Measurements from ENCODE around the gene SLC35G2. TPM values are rescaled to one million over a fixed set of nuclear protein-coding genes. Genes with fewer than 3 reads are reported as not detected.
A peak's percentile ranks its signal among the peaks of the same experiment; 100 is the strongest.

SLC35G2 gene
- total RNA-seq, 2 donors from 2014 or later: 0.74 to 1.2 TPM

DNA sequence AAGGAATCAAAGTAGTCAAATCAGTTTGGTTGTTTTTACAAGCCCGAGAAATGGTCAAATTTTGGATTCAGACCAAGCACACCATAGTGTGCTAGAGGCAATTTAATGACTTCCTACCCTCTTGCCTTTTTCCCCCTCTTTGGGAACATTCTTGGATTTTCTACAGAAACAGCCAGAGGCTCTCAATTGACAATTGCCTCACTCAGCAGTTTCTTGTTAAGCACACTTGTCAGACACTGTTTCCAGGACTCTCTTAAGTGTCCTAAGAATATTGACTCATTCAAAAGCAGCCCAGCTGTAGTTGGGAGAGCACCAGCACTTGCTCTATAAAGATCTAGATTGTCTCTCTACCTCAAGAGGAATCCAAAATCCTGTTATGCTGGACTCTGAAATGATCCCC is 1.5 kb upstream of the SLC35G2 start:
- DNase-seq: no peak
- no peak overlapping the region for H3K4me3 ChIP-seq
- no peak overlapping the region for H3K27ac ChIP-seq

DNA sequence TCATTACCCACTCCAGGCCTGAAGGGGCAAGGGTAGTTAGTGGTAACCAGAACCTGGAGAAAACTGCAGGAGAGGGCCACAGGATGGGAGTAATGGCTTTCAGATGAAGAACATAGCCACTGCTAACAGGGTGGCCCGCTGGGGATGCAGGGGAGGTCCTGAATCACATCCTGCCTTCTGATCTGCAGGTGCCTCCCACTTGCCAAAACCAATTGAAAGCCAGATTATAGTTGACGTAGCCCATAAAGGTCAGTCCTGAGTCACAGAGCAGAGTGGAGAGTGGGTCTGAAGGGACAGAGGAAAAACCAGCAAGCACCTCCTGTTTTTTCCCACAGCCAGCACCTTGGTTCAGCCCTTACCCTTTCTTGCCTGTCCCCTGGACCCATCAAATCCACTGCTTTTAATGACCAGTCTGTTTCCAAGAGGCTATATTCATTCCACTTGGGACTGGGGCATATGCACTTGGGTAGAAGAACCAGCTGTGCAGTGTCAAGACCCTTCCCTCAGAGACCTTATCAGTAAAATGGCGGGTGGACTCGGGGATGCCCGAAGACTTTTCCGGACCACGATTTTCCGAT is 646 bp upstream of the SLC35G2 start:
- peaks cover 21% of the 10 kb centered on the region for H3K27me3 ChIP-seq
- no peak overlapping the region for H3K27ac ChIP-seq
- no peaks in the 10 kb centered on the region for H3K4me1 ChIP-seq
- TF ChIP-seq, protein P1, sequence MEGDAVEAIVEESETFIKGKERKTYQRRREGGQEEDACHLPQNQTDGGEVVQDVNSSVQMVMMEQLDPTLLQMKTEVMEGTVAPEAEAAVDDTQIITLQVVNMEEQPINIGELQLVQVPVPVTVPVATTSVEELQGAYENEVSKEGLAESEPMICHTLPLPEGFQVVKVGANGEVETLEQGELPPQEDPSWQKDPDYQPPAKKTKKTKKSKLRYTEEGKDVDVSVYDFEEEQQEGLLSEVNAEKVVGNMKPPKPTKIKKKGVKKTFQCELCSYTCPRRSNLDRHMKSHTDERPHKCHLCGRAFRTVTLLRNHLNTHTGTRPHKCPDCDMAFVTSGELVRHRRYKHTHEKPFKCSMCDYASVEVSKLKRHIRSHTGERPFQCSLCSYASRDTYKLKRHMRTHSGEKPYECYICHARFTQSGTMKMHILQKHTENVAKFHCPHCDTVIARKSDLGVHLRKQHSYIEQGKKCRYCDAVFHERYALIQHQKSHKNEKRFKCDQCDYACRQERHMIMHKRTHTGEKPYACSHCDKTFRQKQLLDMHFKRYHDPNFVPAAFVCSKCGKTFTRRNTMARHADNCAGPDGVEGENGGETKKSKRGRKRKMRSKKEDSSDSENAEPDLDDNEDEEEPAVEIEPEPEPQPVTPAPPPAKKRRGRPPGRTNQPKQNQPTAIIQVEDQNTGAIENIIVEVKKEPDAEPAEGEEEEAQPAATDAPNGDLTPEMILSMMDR (IDR thresholded peaks at IDR 0.05): no peak
- no peaks in the 10 kb centered on the region for H3K9me3 ChIP-seq
- intact Hi-C loops (cut with DNase I): no loop called here
- no peaks in the 10 kb centered on the region for H3K36me3 ChIP-seq
- H3K4me3 ChIP-seq: peak overlapping the region; percentile 48
- no peak for DNase-seq
- peak overlapping the region; percentile 31 to 36 for H3K9ac ChIP-seq (ENCODE audit: low read depth in 2 of 2, low read length in 2 of 2)

More for the DNA sequence above, 1.5 kb upstream of the SLC35G2 start:
- no peaks in the 10 kb centered on the region for H3K9me3 ChIP-seq
- TF ChIP-seq, protein P1 (IDR thresholded peaks at IDR 0.05): no peak
- intact Hi-C loops (cut with DNase I): no loop called here
- no peaks in the 10 kb centered on the region for H3K36me3 ChIP-seq
- peaks cover 21% of the 10 kb centered on the region for H3K27me3 ChIP-seq
- H3K4me1 ChIP-seq: no peaks in the 10 kb centered on the region
- H3K9ac ChIP-seq (ENCODE audit: low read depth in 2 of 2, low read length in 2 of 2): no peak overlapping the region

DNA sequence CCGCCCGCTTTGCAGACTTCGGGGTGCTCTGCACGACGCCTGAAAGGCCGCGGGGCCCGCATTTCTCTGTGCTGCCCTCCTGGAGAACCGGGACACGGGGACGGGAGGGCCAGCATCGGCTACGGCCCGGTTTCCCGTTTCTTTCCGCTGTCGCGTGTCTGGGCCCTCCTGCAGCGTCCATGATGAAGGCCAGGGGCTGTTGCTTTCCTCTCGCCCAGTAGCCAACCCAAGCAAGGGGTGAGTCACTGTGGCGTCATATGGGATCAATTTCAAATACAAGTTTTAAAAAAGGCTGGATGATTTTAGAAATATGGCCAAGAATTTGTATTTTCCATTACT is 435 bp downstream of the SLC35G2 start:
- TF ChIP-seq, protein P1 (IDR thresholded peaks at IDR 0.05): no peak
- Histone ChIP-seq H3K36me3 (no peaks in the 10 kb centered on the region), H3K4me1 (no peaks in the 10 kb centered on the region), H3K9ac (ENCODE audit: low read depth in 2 of 2, low read length in 2 of 2) (peak overlapping the region; percentile 36 to 40), H3K4me3 (peak overlapping the region; percentile 48), H3K27me3 (peaks cover 21% of the 10 kb centered on the region), H3K9me3 (no peaks in the 10 kb centered on the region), H3K27ac (no peak overlapping the region)
- intact Hi-C loops (cut with DNase I): no loop called here
- peak; percentile 20 for DNase-seq

DNA sequence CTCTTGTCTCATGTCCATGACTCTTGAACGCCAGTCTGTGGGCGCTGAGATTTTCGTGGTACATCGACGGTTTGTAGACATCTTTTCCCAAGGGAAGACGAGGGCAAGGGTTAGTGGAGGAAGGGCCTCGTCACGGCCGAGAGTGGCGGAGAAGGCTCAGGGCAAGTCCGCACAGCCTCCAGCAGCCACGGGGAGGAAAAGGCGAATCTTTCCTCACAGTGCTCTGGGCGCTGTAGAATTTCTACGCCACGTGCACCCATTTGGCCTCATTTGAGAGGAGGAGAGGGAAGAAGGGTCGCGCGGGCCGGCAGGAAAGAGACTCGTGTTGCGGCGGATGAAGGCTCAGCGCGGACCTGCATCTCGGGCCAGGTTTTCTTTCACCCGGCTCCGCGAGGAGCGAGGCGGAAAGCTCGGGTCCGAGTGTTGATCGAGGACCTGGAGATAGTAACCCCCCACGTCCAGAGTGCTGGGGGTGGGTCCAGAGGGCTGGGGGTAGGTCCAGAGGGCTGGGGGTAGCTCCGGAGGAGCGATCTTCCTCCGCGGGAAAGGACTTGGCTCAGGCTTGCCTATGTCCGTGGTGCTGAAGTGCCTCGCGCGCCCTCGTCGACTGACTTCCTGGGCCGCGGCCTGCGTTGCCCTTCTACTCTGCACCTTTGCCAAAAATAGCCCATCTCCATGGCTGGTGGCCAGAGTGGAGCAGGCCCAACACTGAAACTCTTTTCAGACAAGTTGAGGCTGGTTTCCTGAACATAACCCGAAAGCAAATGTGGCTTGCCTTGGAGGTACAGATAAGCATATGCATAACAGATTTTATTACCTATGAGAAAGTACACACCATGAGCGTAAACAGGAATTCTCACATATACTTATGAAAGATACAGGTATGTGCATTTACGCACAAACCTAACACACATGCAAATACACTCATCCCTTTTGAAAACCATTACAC is 1.1 kb downstream of the SLC35G2 start:
- peak overlapping the region; percentile 48 for H3K4me3 ChIP-seq
- peak; percentile 36 for DNase-seq
- H3K9ac ChIP-seq (ENCODE audit: low read depth in 2 of 2, low read length in 2 of 2): peak overlapping the region; percentile 39 to 40
- TF ChIP-seq, protein P1 (IDR thresholded peaks at IDR 0.05): no peak
- peaks cover 21% of the 10 kb centered on the region for H3K27me3 ChIP-seq
- no peaks in the 10 kb centered on the region for H3K4me1 ChIP-seq
- no peaks in the 10 kb centered on the region for H3K9me3 ChIP-seq
- intact Hi-C loops (cut with DNase I): no loop called here
- no peaks in the 10 kb centered on the region for H3K36me3 ChIP-seq
- no peak overlapping the region for H3K27ac ChIP-seq

DNA sequence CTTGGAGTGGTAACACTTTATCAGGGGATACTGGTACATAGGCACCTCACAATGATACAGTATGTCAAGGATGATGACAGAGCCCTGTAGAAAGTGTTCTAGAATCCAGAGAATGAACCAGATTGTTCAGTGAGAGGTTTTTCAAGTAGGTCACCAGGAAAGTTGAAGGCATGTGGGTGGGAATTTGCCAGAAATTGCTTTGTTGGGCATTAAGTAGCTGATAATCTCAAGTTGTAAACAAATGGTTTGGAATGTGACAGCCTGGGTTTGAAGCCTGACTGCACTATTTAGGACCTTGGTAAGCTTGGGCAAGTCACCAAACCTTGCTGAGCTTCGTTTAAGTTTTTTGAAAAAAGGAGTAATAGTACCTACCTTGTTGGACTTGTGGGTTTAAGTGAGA is 12.5 kb downstream of the SLC35G2 start:
- intact Hi-C loops (cut with DNase I): no loop called here

More for the DNA sequence above, 12.5 kb downstream of the SLC35G2 start:
- no peaks in the 10 kb centered on the region for H3K9me3 ChIP-seq
- H3K9ac ChIP-seq (ENCODE audit: low read depth in 2 of 2, low read length in 2 of 2): no peak overlapping the region
- no peak overlapping the region for H3K4me3 ChIP-seq
- DNase-seq: no peak
- H3K27ac ChIP-seq: no peak overlapping the region
- H3K4me1 ChIP-seq: no peaks in the 10 kb centered on the region
- no peaks in the 10 kb centered on the region for H3K36me3 ChIP-seq
- TF ChIP-seq, protein P1 (IDR thresholded peaks at IDR 0.05): no peak
- H3K27me3 ChIP-seq: no peaks in the 10 kb centered on the region
